ENCODE results near the gene ULK4.

DNA sequence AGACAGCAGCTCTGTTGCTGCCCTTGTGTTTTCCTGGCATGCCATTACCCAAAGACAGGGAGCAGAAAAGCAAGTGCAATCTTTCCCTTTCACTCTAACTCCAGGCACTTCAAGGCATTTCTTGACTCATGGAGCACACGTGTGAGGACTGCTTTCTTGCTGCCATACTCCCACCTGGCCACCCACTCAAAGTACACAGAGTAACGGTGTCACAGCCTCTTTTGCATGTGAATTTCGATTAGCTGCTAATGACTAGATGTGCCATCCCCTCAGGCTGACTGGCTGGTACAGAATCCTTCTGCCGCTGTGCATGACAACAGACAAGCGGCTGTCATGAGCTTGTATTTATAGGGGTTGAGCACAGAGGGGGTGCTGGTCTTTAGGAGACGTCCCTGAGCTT lies 382.0 kb downstream of the ULK4 start:
- TF ChIP-seq POLR2AphosphoS5 (IDR thresholded peaks at IDR 0.05; ENCODE audit: control insufficient read depth, insufficient read depth, low read depth, low read length): no peak
- TF ChIP-seq ARID1B (IDR thresholded peaks at IDR 0.05): no peak
- TF ChIP-seq, protein P1, sequence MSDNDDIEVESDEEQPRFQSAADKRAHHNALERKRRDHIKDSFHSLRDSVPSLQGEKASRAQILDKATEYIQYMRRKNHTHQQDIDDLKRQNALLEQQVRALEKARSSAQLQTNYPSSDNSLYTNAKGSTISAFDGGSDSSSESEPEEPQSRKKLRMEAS (CRISPR knock-in tag; IDR thresholded peaks at IDR 0.05): no peak
- TF ChIP-seq TAF7 (tag; IDR thresholded peaks at IDR 0.05): no peak
- no peak for TF ChIP-seq POLR2A (conservative IDR thresholded peaks at IDR 0.05)
- TF ChIP-seq, protein P2, sequence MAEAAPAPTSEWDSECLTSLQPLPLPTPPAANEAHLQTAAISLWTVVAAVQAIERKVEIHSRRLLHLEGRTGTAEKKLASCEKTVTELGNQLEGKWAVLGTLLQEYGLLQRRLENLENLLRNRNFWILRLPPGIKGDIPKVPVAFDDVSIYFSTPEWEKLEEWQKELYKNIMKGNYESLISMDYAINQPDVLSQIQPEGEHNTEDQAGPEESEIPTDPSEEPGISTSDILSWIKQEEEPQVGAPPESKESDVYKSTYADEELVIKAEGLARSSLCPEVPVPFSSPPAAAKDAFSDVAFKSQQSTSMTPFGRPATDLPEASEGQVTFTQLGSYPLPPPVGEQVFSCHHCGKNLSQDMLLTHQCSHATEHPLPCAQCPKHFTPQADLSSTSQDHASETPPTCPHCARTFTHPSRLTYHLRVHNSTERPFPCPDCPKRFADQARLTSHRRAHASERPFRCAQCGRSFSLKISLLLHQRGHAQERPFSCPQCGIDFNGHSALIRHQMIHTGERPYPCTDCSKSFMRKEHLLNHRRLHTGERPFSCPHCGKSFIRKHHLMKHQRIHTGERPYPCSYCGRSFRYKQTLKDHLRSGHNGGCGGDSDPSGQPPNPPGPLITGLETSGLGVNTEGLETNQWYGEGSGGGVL (CRISPR knock-in tag; IDR thresholded peaks at IDR 0.05): no peak
- no peak for TF ChIP-seq JUND (IDR thresholded peaks at IDR 0.05; ENCODE audit: borderline replicate concordance, low read depth, low read length)
- TF ChIP-seq JUND (tag; IDR thresholded peaks at IDR 0.05; ENCODE audit: borderline replicate concordance, low read depth, low read length): no peak
- TF ChIP-seq, protein P3, sequence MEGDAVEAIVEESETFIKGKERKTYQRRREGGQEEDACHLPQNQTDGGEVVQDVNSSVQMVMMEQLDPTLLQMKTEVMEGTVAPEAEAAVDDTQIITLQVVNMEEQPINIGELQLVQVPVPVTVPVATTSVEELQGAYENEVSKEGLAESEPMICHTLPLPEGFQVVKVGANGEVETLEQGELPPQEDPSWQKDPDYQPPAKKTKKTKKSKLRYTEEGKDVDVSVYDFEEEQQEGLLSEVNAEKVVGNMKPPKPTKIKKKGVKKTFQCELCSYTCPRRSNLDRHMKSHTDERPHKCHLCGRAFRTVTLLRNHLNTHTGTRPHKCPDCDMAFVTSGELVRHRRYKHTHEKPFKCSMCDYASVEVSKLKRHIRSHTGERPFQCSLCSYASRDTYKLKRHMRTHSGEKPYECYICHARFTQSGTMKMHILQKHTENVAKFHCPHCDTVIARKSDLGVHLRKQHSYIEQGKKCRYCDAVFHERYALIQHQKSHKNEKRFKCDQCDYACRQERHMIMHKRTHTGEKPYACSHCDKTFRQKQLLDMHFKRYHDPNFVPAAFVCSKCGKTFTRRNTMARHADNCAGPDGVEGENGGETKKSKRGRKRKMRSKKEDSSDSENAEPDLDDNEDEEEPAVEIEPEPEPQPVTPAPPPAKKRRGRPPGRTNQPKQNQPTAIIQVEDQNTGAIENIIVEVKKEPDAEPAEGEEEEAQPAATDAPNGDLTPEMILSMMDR (IDR thresholded peaks at IDR 0.05 in 2 of 3, conservative IDR thresholded peaks at IDR 0.05 in 1 of 3; ENCODE audit: insufficient read depth in 2 of 3, low read depth in 1 of 3, low read length in 3 of 3): no peak
- TF ChIP-seq MIER1 (IDR thresholded peaks at IDR 0.05; ENCODE audit: low read depth): no peak
- no peak for TF ChIP-seq MCM2 (IDR thresholded peaks at IDR 0.05; ENCODE audit: low read depth)
- TF ChIP-seq SRF (CRISPR knock-in tag; IDR thresholded peaks at IDR 0.05): no peak
- no peak for TF ChIP-seq EZH2 (IDR thresholded peaks at IDR 0.05; ENCODE audit: borderline replicate concordance, low read depth, low read length)

All from K562 (cell line).